NCI-H510A treated with DMSO at 0.1 percent for 48 hours (cell line): Measurements from ENCODE around the gene ZSCAN32.

Source experiments
- DNase-seq: peaks from one replicate; lab custom pipeline; 2025; lab: John Stamatoyannopoulos, UW

ZSCAN32 gene

DNA sequence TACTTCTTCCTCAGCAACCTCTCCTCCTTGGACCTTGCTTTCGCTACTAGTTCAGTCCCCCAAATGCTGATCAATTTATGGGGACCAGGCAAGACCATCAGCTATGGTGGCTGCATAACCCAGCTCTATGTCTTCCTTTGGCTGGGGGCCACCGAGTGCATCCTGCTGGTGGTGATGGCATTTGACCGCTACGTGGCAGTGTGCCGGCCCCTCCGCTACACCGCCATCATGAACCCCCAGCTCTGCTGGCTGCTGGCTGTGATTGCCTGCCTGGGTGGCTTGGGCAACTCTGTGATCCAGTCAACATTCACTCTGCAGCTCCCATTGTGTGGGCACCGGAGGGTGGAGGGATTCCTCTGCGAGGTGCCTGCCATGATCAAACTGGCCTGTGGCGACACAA, 44.7 kb downstream of the ZSCAN32 start:
- no peak for DNase-seq

- no peak for DNase-seq
These were observed 45.2 kb downstream of the ZSCAN32 start, which contains the start of gene OR2C1 for GRCh38 chr16:3355589-3355988. OR2C1 (plus strand) TSS chr16:3355889; CDS start chr16:3355941, 52 bp downstream.

- no peak for DNase-seq
These were observed 51.6 kb downstream of the ZSCAN32 start for GRCh38 chr16:3349175-3349574.

- DNase-seq = no peak
These were observed 52.1 kb downstream of the ZSCAN32 start for GRCh38 chr16:3348547-3349167.

DNA sequence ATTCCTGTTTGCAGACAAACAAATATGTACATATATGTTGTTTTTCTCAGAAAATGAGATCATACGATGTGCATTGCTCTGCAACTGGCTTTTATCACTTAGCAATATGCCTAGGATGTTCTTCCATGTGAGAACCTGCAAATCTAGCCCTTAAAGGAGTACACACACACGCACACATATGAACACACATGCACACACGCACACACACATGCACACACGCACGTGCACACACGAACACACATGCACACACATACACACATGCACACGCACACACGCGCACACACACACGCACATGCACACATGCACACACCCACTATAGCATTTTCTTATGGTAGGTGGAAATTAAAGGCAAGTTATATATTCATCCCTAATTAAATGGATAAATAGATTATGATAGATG, 53.2 kb downstream of the ZSCAN32 start:
- DNase-seq = no peak

DNA sequence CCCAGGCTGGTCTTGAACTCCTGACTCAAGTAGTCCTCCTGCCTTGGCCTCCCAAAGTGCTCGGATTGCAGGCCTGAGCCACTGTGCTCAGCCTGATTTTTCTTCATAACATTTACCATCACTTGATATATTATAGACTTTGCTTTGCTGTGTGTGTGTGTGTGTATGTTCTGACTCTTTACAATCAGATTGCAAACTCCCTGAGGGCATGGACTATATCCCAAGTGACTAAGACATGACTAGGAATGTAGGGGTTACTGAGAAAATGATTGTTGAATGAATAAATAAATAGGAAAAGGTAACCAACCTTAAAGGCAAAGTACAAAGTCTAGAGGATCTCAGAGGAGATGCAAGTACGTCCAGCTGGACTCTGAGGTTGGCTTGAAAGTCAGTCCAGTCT, 54.8 kb downstream of the ZSCAN32 start:
- no peak for DNase-seq
